ENCODE measurements around the gene UBALD1. TPM values are rescaled to one million over a fixed set of nuclear protein-coding genes. Genes with fewer than 3 reads are reported as not detected.

Gene UBALD1
- total RNA-seq, 1 donor from 2014 or later = 31.0 TPM

GRCh38 chr16:4646773-4647643 is 32.3 kb upstream of the UBALD1 start:
- TF ChIP-seq CTCF (IDR thresholded peaks at IDR 0.05; ENCODE audit: unreplicated experiment) = no peak
- Mint-ChIP-seq H3K4me1 (ENCODE audit: unreplicated experiment) (no peaks in the 10 kb centered on the region), H3K4me3 (ENCODE audit: unreplicated experiment) (no peak overlapping the region), H3K36me3 (ENCODE audit: low read depth, unreplicated experiment) (peaks cover 23% of the 10 kb centered on the region), H3K27me3 (ENCODE audit: unreplicated experiment) (peaks cover 8% of the 10 kb centered on the region), H3K9me3 (ENCODE audit: unreplicated experiment) (no peaks in the 10 kb centered on the region), H3K27ac (ENCODE audit: unreplicated experiment) (no peak overlapping the region)
- DNase-seq (ENCODE audit: low spot score) = no peak

DNA sequence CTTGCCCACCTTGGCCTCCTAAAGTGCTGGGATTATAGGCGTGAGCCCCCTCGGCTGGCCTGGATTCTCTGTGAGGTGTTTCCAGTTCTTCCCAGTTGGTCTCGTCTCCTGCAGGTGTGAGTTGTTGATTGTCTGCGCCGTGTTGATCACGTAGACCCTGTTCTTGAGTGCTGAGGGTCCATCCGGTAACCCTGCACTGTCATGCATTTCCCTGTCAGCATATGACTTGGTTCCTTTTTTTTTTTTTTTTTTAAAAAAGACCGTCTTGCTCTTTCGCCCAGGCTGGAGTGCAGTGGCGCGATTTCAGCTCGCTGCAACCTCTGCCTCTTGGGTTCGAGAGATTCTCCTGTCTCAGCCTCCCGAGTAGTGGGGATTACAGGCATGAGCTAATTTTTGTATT is 27.2 kb upstream of the UBALD1 start:
- no peak for DNase-seq (ENCODE audit: low spot score)
- H3K9me3 Mint-ChIP-seq (ENCODE audit: unreplicated experiment) = no peaks in the 10 kb centered on the region
- peaks cover 7% of the 10 kb centered on the region for H3K36me3 Mint-ChIP-seq (ENCODE audit: low read depth, unreplicated experiment)
- TF ChIP-seq CTCF (IDR thresholded peaks at IDR 0.05; ENCODE audit: unreplicated experiment) = no peak
- H3K4me3 Mint-ChIP-seq (ENCODE audit: unreplicated experiment) = no peak overlapping the region
- H3K27me3 Mint-ChIP-seq (ENCODE audit: unreplicated experiment) = peaks cover 3% of the 10 kb centered on the region
- peaks cover 3% of the 10 kb centered on the region for H3K4me1 Mint-ChIP-seq (ENCODE audit: unreplicated experiment)
- H3K27ac Mint-ChIP-seq (ENCODE audit: unreplicated experiment) = no peak overlapping the region

- Mint-ChIP-seq H3K9me3 (ENCODE audit: unreplicated experiment) (no peaks in the 10 kb centered on the region), H3K4me1 (ENCODE audit: unreplicated experiment) (peaks cover 7% of the 10 kb centered on the region), H3K27ac (ENCODE audit: unreplicated experiment) (no peak overlapping the region), H3K27me3 (ENCODE audit: unreplicated experiment) (peaks cover 3% of the 10 kb centered on the region), H3K4me3 (ENCODE audit: unreplicated experiment) (no peak overlapping the region), H3K36me3 (ENCODE audit: low read depth, unreplicated experiment) (peaks cover 7% of the 10 kb centered on the region)
- no peak for TF ChIP-seq CTCF (IDR thresholded peaks at IDR 0.05; ENCODE audit: unreplicated experiment)
- DNase-seq (ENCODE audit: low spot score) = no peak
These were observed 26.6 kb upstream of the UBALD1 start for GRCh38 chr16:4641306-4641687.

DNA sequence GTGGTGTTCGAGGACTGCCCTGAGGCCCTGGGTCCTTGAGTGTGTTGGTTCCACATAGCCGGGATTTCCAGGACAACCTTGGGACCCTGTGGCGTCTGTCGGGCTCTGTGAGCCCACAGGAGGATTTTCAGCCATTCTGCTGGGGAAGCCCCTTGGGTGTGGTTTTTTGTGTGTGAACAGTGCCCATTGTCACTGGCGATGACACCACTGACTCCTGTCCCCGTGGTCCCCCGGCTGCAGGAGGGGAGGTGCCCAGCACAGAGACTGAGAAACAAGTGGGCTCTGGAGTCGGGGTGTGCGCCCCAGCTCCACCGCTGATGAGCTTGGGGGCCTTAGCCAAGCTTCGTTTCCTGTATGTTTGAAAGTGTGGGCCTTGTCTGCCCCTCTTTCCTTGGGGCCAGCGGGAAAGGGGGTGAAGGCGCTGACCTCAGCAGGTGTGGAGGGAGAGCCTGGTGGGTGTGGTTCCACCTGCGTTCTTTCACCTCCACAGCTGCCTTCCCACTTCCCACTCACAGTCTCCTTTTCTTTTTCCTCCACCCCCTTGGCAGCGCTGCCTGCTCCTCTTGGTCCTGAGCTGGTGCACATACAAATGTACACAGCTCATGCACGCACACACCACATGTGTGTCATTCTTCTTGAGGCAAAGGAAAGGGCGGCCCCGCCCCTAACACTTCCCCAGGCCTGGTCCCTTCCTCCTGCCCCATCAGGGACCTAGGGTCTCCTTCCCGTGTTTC is 26.1 kb upstream of the UBALD1 start:
- no peak overlapping the region for H3K27ac Mint-ChIP-seq (ENCODE audit: unreplicated experiment)
- peaks cover 6% of the 10 kb centered on the region for H3K36me3 Mint-ChIP-seq (ENCODE audit: low read depth, unreplicated experiment)

More for the DNA sequence above, 26.1 kb upstream of the UBALD1 start:
- no peak overlapping the region for H3K4me3 Mint-ChIP-seq (ENCODE audit: unreplicated experiment)
- no peak for DNase-seq (ENCODE audit: low spot score)
- no peaks in the 10 kb centered on the region for H3K9me3 Mint-ChIP-seq (ENCODE audit: unreplicated experiment)
- peaks cover 9% of the 10 kb centered on the region for H3K4me1 Mint-ChIP-seq (ENCODE audit: unreplicated experiment)
- no peak for TF ChIP-seq CTCF (IDR thresholded peaks at IDR 0.05; ENCODE audit: unreplicated experiment)
- H3K27me3 Mint-ChIP-seq (ENCODE audit: unreplicated experiment) = peaks cover 3% of the 10 kb centered on the region
